Esophagus squamous epithelium (tissue), 5 donors: Measurements from ENCODE around the gene ZWILCH. TPM values are rescaled to one million over a fixed set of nuclear protein-coding genes. Genes with fewer than 3 reads are reported as not detected.

Experiments
- DNase-seq: peaks from one replicate; lab custom pipeline; 2025; lab: John Stamatoyannopoulos, UW
- H3K27ac ChIP-seq, 4 donors: fragments of 200-600 bp; sonication (generic); one replicate each; pipeline ENCODE4 v1.5.1; 2016 to 2019; ENCODE audit warnings: mild to moderate bottlenecking in 1 of 4
- H3K27me3 ChIP-seq, 4 donors: fragments of 200-600 bp; sonication (generic); 1 replicate in 3 of 4; 2 replicates in 1 of 4; pipeline versions ENCODE4 v1.5.1 to v1.6.0; 2017 to 2021; ENCODE audit warnings: antibody characterized with exemption in 1 of 4
- H3K36me3 ChIP-seq, 3 donors: fragments of 200-600 bp; sonication (generic); one replicate each; pipeline ENCODE4 v1.5.1; 2016 to 2019
- H3K4me1 ChIP-seq, 3 donors: fragments of 200-600 bp; sonication (generic); one replicate each; pipeline ENCODE4 v1.5.1; 2017 to 2019
- H3K4me3 ChIP-seq, 4 donors: fragments of 200-600 bp; sonication (generic); 1 replicate in 3 of 4; 2 replicates in 1 of 4; pipeline ENCODE4 v1.5.1; 2016 to 2019; ENCODE audit warnings: mild to moderate bottlenecking in 2 of 4, moderate library complexity in 1 of 4
- H3K9me3 ChIP-seq, 3 donors: fragments of 200-600 bp; sonication (generic); one replicate each; pipeline ENCODE4 v1.5.1; 2016 to 2019
- POLR2A ChIP-seq, 4 donors: fragments of 450-650 bp; IDR thresholded peaks; one replicate each; pipeline ENCODE4 v1.6.1; 2017; ENCODE audit warnings: antibody characterized with exemption in 4 of 4, mild to moderate bottlenecking in 4 of 4, moderate library complexity in 3 of 4
- WGBS, 2 donors: methylation state at CpG; one replicate each; pipeline ENCODE4 v1.1.5; 2018; 5-methylcytosine and 5-hydroxymethylcytosine counted together
- intact Hi-C: fragments of 100-400 bp; cut with DNase I; formaldehyde crosslinking; loops from one replicate; pipeline ENCODE4 v1.15.0; 2022
- total RNA-seq, 4 donors: library from RNA; depleted of rRNA; stranded (reverse); fragments of >200 nt; gene quantifications; one replicate each; pipeline ENCODE4 v1.1.0, GENCODE V29; 2016
- TF ChIP-seq, protein P1 (sequence below), 6 experiments: fragments of 450-650 bp in 4 of 6; fragments of 200-600 bp in 2 of 6; sonication (generic) in 2 of 6; IDR thresholded peaks; one replicate each; pipeline ENCODE4 v1.5.1; 2016 to 2019; ENCODE audit warnings: antibody characterized with exemption in 6 of 6, mild to moderate bottlenecking in 4 of 6, moderate library complexity in 4 of 6
- donor health status: DM: yes; HTN: yes; CAD: no.

Gene ZWILCH
- total RNA-seq, 4 donors from 2014 or later, result 4.5 to 21.2 (median 11.4) TPM

DNA sequence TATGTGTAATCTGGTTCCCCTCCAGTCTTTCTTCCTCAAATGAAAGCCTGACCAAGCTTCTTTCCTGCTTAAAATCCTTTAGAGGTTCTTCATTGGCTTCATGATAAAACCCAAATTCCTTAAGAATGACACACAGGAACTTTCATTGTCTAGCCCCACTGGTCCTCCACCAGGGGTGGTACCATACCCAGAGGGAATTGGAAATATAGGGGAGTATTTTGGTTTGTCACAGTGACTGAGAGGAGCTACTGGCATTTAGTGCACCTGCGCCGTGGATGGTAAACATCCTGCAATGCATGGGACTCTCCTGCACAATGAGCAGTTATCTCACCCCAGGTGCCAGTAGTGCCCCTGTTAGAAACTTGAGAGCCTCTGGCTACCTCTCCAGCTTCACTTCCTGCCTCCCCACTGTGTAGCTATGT is 10.8 kb downstream of the ZWILCH start:
- Histone ChIP-seq H3K9me3 (no peaks in the 10 kb centered on the region), H3K4me3 (no peak overlapping the region), H3K36me3 (peaks cover 3 to 59% (median 6%) of the 10 kb centered on the region in 3 donors), H3K27ac (no peak overlapping the region), H3K27me3 (no peaks in the 10 kb centered on the region), H3K4me1 (no peaks in the 10 kb centered on the region)
- intact Hi-C loops, result no loop called here
- WGBS, 2 donors, result 80% methylated on average over 1 of the region's 2 CpGs; no CpG with 5 or more reads in 1 of the 2 donors
- no peak for TF ChIP-seq POLR2A (IDR thresholded peaks at IDR 0.05)
- TF ChIP-seq, protein P1, sequence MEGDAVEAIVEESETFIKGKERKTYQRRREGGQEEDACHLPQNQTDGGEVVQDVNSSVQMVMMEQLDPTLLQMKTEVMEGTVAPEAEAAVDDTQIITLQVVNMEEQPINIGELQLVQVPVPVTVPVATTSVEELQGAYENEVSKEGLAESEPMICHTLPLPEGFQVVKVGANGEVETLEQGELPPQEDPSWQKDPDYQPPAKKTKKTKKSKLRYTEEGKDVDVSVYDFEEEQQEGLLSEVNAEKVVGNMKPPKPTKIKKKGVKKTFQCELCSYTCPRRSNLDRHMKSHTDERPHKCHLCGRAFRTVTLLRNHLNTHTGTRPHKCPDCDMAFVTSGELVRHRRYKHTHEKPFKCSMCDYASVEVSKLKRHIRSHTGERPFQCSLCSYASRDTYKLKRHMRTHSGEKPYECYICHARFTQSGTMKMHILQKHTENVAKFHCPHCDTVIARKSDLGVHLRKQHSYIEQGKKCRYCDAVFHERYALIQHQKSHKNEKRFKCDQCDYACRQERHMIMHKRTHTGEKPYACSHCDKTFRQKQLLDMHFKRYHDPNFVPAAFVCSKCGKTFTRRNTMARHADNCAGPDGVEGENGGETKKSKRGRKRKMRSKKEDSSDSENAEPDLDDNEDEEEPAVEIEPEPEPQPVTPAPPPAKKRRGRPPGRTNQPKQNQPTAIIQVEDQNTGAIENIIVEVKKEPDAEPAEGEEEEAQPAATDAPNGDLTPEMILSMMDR (IDR thresholded peaks at IDR 0.05), result no peak
- no peak for DNase-seq

DNA sequence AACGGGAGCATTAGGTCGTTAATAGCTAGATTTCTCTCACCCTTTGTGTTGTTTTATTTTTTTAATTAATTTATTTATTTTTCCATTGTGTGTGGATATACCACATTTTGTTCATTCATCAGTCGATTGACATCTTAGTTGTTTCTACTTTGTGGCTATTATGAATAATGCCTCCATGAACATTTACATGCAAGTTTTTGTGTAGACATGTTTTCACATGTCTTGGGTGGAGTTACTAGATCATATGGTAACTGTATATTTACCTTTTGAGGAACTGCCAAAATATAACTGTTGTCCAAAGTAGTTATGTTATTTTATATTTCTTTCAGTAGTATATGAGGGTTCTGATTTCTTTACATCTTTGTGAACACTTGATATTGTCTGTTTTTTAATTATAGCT is 18.8 kb downstream of the ZWILCH start:
- no peak for TF ChIP-seq POLR2A (IDR thresholded peaks at IDR 0.05)
- TF ChIP-seq, protein P1 (IDR thresholded peaks at IDR 0.05), result no peak
- intact Hi-C loops, result no loop called here
- DNase-seq, result no peak
- 59 to 67% methylated on average over 3 of the region's 3 CpGs for WGBS, 2 donors
- Histone ChIP-seq H3K9me3 (no peaks in the 10 kb centered on the region), H3K4me1 (no peaks in the 10 kb centered on the region), H3K27ac (no peak overlapping the region), H3K27me3 (no peaks in the 10 kb centered on the region), H3K36me3 (peaks cover 0 to 65% (median 4%) of the 10 kb centered on the region in 3 donors), H3K4me3 (no peak overlapping the region)

DNA sequence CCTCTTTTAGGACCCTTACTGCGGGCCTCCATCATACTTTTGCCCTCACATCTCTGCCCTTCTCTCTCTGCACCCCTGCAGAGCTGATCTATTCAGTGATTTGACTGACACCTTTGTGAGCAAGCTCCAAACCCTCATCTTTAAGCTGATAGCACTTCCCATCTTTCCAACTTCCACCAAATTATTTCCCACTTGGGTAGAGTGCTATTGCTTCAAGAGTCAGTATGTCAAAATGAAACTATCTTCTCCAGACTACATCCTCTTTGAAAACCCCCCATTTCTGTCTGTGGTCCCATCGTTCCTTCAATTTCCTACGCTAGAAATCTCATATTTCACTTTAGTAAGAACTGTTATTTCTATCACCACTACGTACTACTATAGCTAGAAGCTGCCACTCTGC is 19.7 kb downstream of the ZWILCH start:
- Histone ChIP-seq H3K4me3 (no peak overlapping the region), H3K36me3 (peaks cover 0 to 64% (median 4%) of the 10 kb centered on the region in 3 donors), H3K27me3 (no peaks in the 10 kb centered on the region), H3K4me1 (no peaks in the 10 kb centered on the region), H3K27ac (no peak overlapping the region), H3K9me3 (no peaks in the 10 kb centered on the region)
- 72 to 91% methylated on average over 4 of the region's 4 CpGs for WGBS, 2 donors
- intact Hi-C loops, result no loop called here
- TF ChIP-seq, protein P1 (IDR thresholded peaks at IDR 0.05), result no peak
- TF ChIP-seq POLR2A (IDR thresholded peaks at IDR 0.05), result no peak
- no peak for DNase-seq

DNA sequence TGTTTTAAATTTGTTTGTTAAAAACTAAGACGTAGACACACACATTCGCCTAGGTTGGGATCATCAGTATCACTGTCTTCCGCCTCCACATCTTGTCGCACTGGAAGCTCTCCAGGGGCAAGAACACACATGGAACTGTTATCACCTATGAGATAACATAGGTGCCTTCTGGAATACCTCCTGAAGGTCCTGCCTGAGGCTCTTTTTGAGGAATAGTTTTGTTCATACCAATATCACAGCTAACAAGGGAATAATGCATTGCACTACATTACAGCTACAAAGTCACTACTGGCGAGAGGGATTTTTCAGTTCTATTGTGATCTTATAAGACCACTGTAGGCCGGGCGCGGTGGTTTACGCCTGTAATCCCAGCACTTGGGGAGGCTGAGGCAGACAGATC is 29.9 kb downstream of the ZWILCH start:
- H3K4me3 ChIP-seq, result no peak overlapping the region
- H3K27ac ChIP-seq, result no peak overlapping the region
- H3K36me3 ChIP-seq, result peaks cover 0 to 67% (median 0%) of the 10 kb centered on the region in 3 donors
- DNase-seq, result no peak
- no peaks in the 10 kb centered on the region for H3K4me1 ChIP-seq
- no peaks in the 10 kb centered on the region for H3K27me3 ChIP-seq
- WGBS, 2 donors, result 92 to 99% methylated on average over 7 to 9 of the region's 9 CpGs
- H3K9me3 ChIP-seq, result no peaks in the 10 kb centered on the region
- TF ChIP-seq POLR2A (IDR thresholded peaks at IDR 0.05), result no peak
- TF ChIP-seq, protein P1 (IDR thresholded peaks at IDR 0.05), result no peak
- intact Hi-C loops, result no loop called here

DNA sequence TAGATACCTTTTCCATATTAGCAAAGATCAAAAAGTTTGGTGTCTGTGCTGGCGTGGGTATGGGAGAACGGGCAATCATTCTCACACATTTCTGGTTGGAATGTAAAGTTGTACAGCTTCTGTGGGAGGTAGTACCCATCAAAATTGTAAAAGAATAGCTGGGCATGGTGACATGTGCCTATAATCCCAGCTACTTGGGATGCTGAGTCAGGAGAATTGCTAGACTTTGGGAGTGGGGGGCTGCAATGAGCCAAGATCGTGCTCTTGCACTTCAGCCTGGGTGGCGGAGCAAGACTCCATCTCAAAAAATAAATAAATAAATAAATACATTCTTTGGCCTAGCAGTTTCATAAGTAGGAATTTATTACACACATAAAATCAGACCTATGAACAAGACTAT is 37.8 kb downstream of the ZWILCH start:
- Histone ChIP-seq H3K4me3 (no peak overlapping the region), H3K36me3 (peaks cover 0 to 52% (median 0%) of the 10 kb centered on the region in 3 donors), H3K27ac (no peak overlapping the region), H3K4me1 (no peaks in the 10 kb centered on the region), H3K27me3 (no peaks in the 10 kb centered on the region), H3K9me3 (no peaks in the 10 kb centered on the region)
- TF ChIP-seq, protein P1 (IDR thresholded peaks at IDR 0.05), result no peak
- no peak for DNase-seq
- WGBS, 2 donors, result 95 to 96% methylated on average over 4 of the region's 4 CpGs
- intact Hi-C loops, result no loop called here
